ENCODE data around the gene REPIN1.

REPIN1 gene

GRCh38 chr7:150365673-150366398 lies 2.8 kb upstream of the REPIN1 start:
- H3K27ac ChIP-seq: no peak overlapping the region
- TF ChIP-seq, protein P1, sequence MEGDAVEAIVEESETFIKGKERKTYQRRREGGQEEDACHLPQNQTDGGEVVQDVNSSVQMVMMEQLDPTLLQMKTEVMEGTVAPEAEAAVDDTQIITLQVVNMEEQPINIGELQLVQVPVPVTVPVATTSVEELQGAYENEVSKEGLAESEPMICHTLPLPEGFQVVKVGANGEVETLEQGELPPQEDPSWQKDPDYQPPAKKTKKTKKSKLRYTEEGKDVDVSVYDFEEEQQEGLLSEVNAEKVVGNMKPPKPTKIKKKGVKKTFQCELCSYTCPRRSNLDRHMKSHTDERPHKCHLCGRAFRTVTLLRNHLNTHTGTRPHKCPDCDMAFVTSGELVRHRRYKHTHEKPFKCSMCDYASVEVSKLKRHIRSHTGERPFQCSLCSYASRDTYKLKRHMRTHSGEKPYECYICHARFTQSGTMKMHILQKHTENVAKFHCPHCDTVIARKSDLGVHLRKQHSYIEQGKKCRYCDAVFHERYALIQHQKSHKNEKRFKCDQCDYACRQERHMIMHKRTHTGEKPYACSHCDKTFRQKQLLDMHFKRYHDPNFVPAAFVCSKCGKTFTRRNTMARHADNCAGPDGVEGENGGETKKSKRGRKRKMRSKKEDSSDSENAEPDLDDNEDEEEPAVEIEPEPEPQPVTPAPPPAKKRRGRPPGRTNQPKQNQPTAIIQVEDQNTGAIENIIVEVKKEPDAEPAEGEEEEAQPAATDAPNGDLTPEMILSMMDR (IDR thresholded peaks at IDR 0.05): no peak
- no peak for TF ChIP-seq ZFX (IDR thresholded peaks at IDR 0.05; ENCODE audit: borderline replicate concordance)

GRCh38 chr7:150367677-150368095 lies 936 bp upstream of the REPIN1 start:
- peak overlapping the region; percentile 98 for H3K27ac ChIP-seq
- TF ChIP-seq, protein P1 (IDR thresholded peaks at IDR 0.05): no peak
- no peak for TF ChIP-seq ZFX (IDR thresholded peaks at IDR 0.05; ENCODE audit: borderline replicate concordance)

DNA sequence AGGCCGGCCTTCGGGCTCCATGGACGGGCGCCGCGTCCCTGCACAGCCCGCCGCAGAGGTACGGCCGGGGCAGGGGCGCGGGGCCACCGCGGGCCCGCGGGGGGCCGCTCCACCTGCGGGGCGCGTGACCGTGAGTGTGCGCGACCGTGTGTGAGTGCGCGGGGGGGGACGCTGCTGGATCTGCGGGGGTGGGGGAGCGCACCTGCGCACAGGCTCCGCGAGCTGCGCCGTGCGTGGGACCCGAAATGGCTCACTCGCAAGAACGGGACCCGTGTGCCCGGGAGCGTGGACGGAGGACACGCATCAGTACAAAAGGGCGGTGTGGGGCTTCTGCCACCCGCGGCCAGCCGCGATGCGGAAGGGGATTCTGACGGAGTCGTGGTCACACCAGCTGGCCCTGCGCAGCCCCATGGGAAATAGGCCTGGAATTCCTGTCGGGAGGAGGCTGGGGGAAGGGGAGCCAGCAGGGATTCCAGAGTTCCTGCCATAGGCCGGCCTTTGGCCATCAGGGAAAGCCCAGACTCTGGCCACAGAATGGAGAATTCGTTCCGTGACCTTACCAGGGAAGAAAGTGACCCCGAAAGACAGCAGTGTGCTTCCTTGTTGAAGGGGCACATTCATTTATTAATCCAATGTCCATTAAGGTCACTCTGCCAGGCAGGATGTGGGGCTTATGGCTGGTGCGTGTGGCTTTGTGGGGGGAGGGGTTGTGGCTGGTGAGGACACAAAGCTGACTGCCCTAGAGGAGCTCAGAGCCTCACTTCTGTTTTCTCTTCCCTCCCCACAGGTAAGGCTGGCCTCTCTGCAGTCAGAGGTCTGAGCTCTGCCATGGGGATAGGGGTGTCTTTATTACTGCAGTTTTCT lies 494 bp downstream of the REPIN1 start:
- TF ChIP-seq, protein P1 (IDR thresholded peaks at IDR 0.05): no peak
- TF ChIP-seq ZFX (IDR thresholded peaks at IDR 0.05; ENCODE audit: borderline replicate concordance): no peak
- H3K27ac ChIP-seq: peak overlapping the region; percentile 98

GRCh38 chr7:150369748-150370501 lies 1.3 kb downstream of the REPIN1 start:
- peak overlapping the region; percentile 98 for H3K27ac ChIP-seq
- TF ChIP-seq ZFX (IDR thresholded peaks at IDR 0.05; ENCODE audit: borderline replicate concordance): no peak
- TF ChIP-seq, protein P1 (IDR thresholded peaks at IDR 0.05): no peak

DNA sequence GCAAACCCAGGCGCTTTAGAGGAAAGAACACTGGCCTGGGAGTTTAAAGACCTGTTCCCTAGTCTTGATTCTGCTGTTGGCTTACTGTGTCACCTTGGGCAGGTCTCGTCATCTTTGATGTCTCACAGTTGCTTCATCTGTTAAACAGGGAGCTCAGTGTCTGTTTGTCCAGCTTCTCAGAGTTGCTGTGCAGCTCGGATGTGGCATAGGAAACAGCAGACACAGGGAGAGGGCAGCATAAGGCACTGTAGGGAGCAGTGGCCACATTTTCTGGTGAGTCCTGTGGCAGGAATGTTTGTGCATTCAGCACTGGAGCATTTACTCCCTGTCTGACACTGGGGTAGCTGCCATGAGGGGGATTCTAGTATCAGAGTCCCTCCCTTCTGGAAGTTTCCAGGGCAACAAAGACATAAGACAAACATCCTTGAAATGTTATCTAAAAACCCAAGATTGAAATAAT lies 2.0 kb downstream of the REPIN1 start:
- TF ChIP-seq, protein P1 (IDR thresholded peaks at IDR 0.05): no peak
- no peak for TF ChIP-seq ZFX (IDR thresholded peaks at IDR 0.05; ENCODE audit: borderline replicate concordance)
- H3K27ac ChIP-seq: peak overlapping the region; percentile 98

- TF ChIP-seq, protein P1 (IDR thresholded peaks at IDR 0.05): no peak
- no peak for TF ChIP-seq ZFX (IDR thresholded peaks at IDR 0.05; ENCODE audit: borderline replicate concordance)
- H3K27ac ChIP-seq: peak overlapping the region; percentile 98
Observed at GRCh38 chr7:150371131-150371995, 2.7 kb downstream of the REPIN1 start.

Data from 22Rv1 (cell line).